Astrocyte of the cerebellum (primary cell): ENCODE data around the gene KLRG1.

ENCODE experiments used
- DNase-seq: peaks from one replicate; pipeline ENCODE4 v3.0.0-alpha.2; 2011; ENCODE audit warnings: low read depth
- H3K4me3 ChIP-seq: 2 replicates; pipeline ENCODE4 v1.5.1; 2011; ENCODE audit warnings: mild to moderate bottlenecking, low read depth, low read length, moderate library complexity
- in situ Hi-C: cut with HindIII; loops from 2 replicates; pipeline ENCODE4 v1.10.0; 2017; ENCODE audit warnings: low sequenced_read_pairs
- TF ChIP-seq, protein P1 (sequence below): IDR thresholded peaks from 2 replicates; pipeline ENCODE4 v1.5.1; 2012; ENCODE audit warnings: low read length, low read depth, moderate library complexity, mild to moderate bottlenecking; ENCODE audit errors: missing control alignments

The KLRG1 gene

DNA sequence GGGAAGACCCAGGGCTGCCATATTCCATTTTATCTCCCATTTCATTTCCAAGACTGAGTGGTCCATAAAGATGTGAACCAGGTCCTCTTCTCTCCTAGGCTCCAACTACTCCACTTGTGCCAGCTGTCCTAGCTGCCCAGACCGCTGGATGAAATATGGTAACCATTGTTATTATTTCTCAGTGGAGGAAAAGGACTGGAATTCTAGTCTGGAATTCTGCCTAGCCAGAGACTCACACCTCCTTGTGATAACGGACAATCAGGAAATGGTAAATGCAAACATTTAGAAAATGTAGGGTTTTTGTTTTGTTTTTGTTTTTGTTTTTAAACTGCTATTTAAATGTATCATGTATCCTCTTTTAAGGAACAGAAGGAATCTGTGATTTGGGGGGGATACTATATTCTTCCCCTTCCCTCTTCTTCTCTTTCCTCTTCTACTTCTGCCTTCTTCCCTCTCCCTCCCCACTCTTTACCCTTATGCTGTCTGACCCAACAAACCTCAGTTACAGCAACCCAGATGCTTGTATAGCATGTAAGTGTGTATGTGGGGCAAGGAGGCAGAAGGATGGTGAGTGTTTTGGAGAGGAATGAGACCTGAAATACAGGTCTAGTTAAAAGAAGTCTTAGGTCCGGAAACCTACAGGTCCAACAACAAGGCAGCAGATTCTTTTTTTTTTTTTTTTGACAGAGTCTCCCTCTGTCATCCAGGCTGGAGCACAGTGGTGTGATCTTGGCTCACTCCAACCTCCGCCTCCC lies 5.9 kb downstream of the KLRG1 start:
- DNase-seq, result no peak
- H3K4me3 ChIP-seq, result no peak overlapping the region
- in situ Hi-C loops, result no loop called here
- TF ChIP-seq, protein P1, sequence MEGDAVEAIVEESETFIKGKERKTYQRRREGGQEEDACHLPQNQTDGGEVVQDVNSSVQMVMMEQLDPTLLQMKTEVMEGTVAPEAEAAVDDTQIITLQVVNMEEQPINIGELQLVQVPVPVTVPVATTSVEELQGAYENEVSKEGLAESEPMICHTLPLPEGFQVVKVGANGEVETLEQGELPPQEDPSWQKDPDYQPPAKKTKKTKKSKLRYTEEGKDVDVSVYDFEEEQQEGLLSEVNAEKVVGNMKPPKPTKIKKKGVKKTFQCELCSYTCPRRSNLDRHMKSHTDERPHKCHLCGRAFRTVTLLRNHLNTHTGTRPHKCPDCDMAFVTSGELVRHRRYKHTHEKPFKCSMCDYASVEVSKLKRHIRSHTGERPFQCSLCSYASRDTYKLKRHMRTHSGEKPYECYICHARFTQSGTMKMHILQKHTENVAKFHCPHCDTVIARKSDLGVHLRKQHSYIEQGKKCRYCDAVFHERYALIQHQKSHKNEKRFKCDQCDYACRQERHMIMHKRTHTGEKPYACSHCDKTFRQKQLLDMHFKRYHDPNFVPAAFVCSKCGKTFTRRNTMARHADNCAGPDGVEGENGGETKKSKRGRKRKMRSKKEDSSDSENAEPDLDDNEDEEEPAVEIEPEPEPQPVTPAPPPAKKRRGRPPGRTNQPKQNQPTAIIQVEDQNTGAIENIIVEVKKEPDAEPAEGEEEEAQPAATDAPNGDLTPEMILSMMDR, result no peak

DNA sequence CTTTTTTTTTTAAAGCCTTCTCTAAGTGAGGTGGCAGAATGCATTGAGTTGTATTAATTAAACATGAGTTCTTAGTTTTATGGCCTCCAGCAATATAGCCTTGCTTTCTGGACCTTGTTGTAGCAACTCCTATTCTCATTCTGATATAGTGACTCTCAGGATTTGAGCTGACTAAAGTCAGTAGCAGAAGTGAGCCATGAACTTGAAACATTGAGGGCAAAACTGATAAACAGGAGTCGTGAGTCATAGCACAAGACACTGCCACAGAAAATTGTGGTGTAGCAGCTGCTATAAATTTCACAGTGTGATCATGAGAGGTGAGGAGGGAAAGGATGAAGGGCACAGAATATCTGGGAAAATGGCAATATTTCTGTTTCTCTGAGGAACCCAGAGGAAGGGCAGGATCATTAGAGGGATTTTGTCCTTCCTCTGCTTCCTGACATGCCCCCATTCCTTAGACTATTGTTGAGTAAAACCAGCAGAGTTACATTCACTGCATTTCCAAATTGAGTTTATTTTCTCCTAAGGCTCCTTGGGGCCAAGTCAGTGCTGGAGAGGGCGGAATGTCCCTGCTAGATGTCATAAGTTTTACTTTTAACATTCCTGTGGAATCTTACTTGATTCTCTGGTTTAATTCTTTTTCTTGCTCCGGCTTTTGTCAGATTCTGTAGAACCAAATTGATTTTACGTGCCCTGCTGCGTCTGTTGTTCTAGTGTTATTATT lies 7.5 kb downstream of the KLRG1 start:
- no peak overlapping the region for H3K4me3 ChIP-seq
- TF ChIP-seq, protein P1, result no peak
- in situ Hi-C loops, result no loop called here
- peak; percentile 9 for DNase-seq

DNA sequence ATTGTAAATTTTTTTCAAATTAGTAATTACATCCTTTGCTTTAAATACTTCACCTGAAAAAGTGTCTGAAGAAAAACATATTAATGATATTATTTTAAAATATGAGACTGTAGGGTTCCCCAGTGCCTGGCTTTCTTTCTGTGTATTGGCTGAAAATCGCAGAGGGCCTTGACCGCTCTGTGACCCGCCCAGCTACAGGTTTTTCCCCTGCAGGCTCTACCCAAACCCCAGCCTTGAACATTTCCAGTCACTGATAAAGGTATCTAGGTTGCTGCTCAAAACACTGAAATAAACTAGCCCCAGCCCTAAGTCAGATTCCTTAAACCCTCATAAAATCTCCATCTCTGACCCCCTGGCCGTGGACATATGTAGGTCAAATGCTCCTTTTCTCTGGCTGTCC lies 11.9 kb downstream of the KLRG1 start:
- H3K4me3 ChIP-seq, result no peak overlapping the region
- TF ChIP-seq, protein P1, result no peak
- DNase-seq, result no peak
- in situ Hi-C loops, result no loop called here

DNA sequence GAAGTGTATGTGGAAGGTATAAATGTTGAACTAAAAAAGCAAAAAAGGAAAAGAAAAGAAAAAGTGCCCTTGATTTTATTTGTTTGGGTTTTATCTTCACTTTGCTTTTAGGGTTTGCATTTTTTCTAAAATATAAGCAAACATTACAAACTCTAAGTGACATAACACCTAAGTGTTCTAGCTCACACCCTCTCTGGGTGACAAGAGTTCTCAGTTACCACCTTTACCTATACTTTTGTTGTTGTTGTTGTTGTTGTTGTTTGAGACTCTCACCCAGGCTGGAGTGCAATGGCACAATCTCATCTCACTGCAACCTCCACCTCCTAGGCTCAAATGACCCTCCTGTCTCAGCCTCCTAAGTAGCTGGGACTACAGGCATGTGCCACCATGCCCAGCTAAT lies 13.0 kb downstream of the KLRG1 start:
- in situ Hi-C loops, result no loop called here
- no peak overlapping the region for H3K4me3 ChIP-seq
- TF ChIP-seq, protein P1, result no peak
- DNase-seq, result no peak

DNA sequence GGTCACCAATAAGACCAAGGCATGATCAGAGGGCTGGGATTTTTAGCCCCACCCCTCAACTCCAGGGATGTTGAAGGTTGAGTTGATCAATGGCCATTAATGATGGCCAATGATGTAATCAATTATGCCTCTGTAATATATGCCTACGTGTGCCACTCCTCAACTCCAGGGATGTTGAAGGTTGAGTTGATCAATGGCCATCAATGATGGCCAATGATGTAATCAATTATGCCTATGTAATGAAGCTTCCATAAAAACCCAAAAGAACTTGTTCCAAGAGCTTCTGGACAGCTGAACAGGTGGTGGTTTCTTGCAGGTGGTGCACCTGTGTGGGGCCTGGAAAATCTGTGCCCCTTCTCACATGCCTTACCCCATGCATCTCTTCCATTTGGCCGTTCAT lies 33.2 kb downstream of the KLRG1 start:
- TF ChIP-seq, protein P1, result no peak
- no peak overlapping the region for H3K4me3 ChIP-seq
- DNase-seq, result no peak
- in situ Hi-C loops, result no loop called here

- no peak overlapping the region for H3K4me3 ChIP-seq
- TF ChIP-seq, protein P1, result no peak
- DNase-seq, result no peak
- in situ Hi-C loops, result no loop called here
Observed at GRCh38 chr12:9024512-9024911, 35.2 kb downstream of the KLRG1 start.
